Smooth muscle cell (in vitro differentiated cells): ENCODE results near the gene NF1. TPM values are rescaled to one million over a fixed set of nuclear protein-coding genes. Genes with fewer than 3 reads are reported as not detected.

Experiments used
- DNase-seq: peaks from one replicate; lab custom pipeline; 2025; ENCODE audit not compliant: unreplicated experiment; lab: John Stamatoyannopoulos, UW
- H2AFZ ChIP-seq: fragments of 200-600 bp; sonication (generic); 2 replicates; pipeline ENCODE4 v1.6.0; 2016; ENCODE audit warnings: antibody characterized with exemption, low read depth, mild to moderate bottlenecking
- H3F3A ChIP-seq: fragments of 200-600 bp; sonication (generic); 2 replicates; pipeline ENCODE4 v1.6.0; 2017; ENCODE audit warnings: antibody characterized with exemption, low read depth
- H3K27ac ChIP-seq: fragments of 200-600 bp; sonication (generic); 2 replicates; pipeline ENCODE4 v1.5.1; 2016; ENCODE audit warnings: low read depth, mild to moderate bottlenecking
- H3K27me3 ChIP-seq: fragments of 200-600 bp; sonication (generic); 2 replicates; pipeline ENCODE4 v1.6.1; 2016; ENCODE audit warnings: low read depth, mild to moderate bottlenecking
- H3K36me3 ChIP-seq: fragments of 200-600 bp; sonication (generic); 2 replicates; pipeline ENCODE4 v1.5.1; 2016; ENCODE audit warnings: low read depth
- H3K4me1 ChIP-seq: fragments of 200-600 bp; sonication (generic); 2 replicates; pipeline ENCODE4 v1.5.1; 2016; ENCODE audit warnings: low read depth
- H3K4me2 ChIP-seq: fragments of 200-600 bp; sonication (generic); 2 replicates; pipeline ENCODE4 v1.6.0; 2016; ENCODE audit warnings: mild to moderate bottlenecking
- H3K4me3 ChIP-seq: fragments of 200-600 bp; sonication (generic); 2 replicates; pipeline ENCODE4 v1.5.1; 2016; ENCODE audit warnings: mild to moderate bottlenecking
- H3K79me2 ChIP-seq: fragments of 200-600 bp; sonication (generic); 2 replicates; pipeline ENCODE4 v1.6.0; 2016; ENCODE audit warnings: low read depth, mild to moderate bottlenecking
- H3K9ac ChIP-seq: fragments of 200-600 bp; sonication (generic); 2 replicates; pipeline ENCODE4 v1.6.0; 2016; ENCODE audit warnings: low read depth
- H3K9me3 ChIP-seq: fragments of 200-600 bp; sonication (generic); replicated peaks from 2 replicates; pipeline ENCODE4 v1.5.1; 2016; ENCODE audit warnings: low read depth
- H4K20me1 ChIP-seq: fragments of 200-600 bp; sonication (generic); 2 replicates; pipeline ENCODE4 v1.6.0; 2016; ENCODE audit warnings: low read depth
- CTCF ChIP-seq: fragments of 200-600 bp; sonication (generic); IDR thresholded peaks from 2 replicates; pipeline ENCODE4 v1.5.1; 2017; ENCODE audit warnings: borderline replicate concordance, mild to moderate bottlenecking, antibody characterized with exemption; ENCODE audit not compliant: insufficient read depth, poor library complexity, severe bottlenecking
- WGBS: methylation state at CpG from one replicate; pipeline ENCODE4 v1.1.7; 2016; ENCODE audit warnings: low lambda C conversion rate; 5-methylcytosine and 5-hydroxymethylcytosine counted together
- polyA plus RNA-seq: library from polyadenylated mRNA; unstranded; fragments of >200 nt; fragmentation: Nextera tagmentation; extraction: Ambion mirVana; gene quantifications from 2 replicates; pipeline ENCODE4 v1.2.1, GENCODE V29; 2016
- total RNA-seq: library from RNA; depleted of rRNA; stranded (reverse); fragments of >200 nt; gene quantifications from 2 replicates; pipeline ENCODE4 v1.2.3, GENCODE V29; 2014

NF1 gene
- total and polyA plus RNA-seq, 2 experiments from 2014 or later = 7.6 to 74.3 TPM

DNA sequence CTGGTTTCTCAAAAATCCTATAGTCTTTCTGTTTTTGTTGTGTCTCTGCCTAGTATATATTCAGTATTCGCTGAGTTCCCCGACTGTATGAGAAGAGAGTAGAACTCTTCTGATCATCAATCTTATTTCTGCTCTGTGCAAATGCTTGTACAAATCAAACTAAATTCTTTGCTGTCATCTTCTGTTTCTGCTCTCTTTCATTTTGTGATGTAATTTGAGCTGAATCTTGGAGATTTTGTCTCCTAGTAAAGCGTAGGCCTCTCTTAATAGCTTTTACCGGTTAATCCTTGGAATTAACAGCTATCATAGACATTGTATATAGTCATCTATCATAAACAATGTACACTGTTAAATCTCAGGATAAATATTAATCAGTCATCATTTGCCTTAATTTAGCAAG, 140.3 kb downstream of the NF1 start:
- H3K36me3 ChIP-seq = peaks cover 15% of the 10 kb centered on the region
- H3K4me1 ChIP-seq = no peaks in the 10 kb centered on the region
- H3K27ac ChIP-seq = no peak overlapping the region
- H3K4me3 ChIP-seq = no peak overlapping the region
- no peak overlapping the region for H2AFZ ChIP-seq
- no peak overlapping the region for H3K4me2 ChIP-seq
- no peak for TF ChIP-seq CTCF
- H3K79me2 ChIP-seq = no peaks in the 10 kb centered on the region
- H4K20me1 ChIP-seq = no peaks in the 10 kb centered on the region
- no peaks in the 10 kb centered on the region for H3K27me3 ChIP-seq
- no peaks in the 10 kb centered on the region for H3F3A ChIP-seq
- DNase-seq = no peak
- 75% methylated on average over 4 of the region's 4 CpGs for WGBS
- no peak overlapping the region for H3K9ac ChIP-seq
- no peaks in the 10 kb centered on the region for H3K9me3 ChIP-seq

GRCh38 chr17:31236137-31236536, 141.4 kb downstream of the NF1 start:
- Histone ChIP-seq H3K9me3 (no peaks in the 10 kb centered on the region), H3K4me2 (no peak overlapping the region), H4K20me1 (no peaks in the 10 kb centered on the region), H3K4me3 (no peak overlapping the region), H2AFZ (no peak overlapping the region), H3K4me1 (no peaks in the 10 kb centered on the region), H3K27me3 (no peaks in the 10 kb centered on the region), H3K27ac (no peak overlapping the region), H3K9ac (no peak overlapping the region), H3K79me2 (no peaks in the 10 kb centered on the region), H3F3A (no peaks in the 10 kb centered on the region), H3K36me3 (peaks cover 15% of the 10 kb centered on the region)
- 96% methylated on average over 3 of the region's 3 CpGs for WGBS
- DNase-seq = no peak
- no peak for TF ChIP-seq CTCF

DNA sequence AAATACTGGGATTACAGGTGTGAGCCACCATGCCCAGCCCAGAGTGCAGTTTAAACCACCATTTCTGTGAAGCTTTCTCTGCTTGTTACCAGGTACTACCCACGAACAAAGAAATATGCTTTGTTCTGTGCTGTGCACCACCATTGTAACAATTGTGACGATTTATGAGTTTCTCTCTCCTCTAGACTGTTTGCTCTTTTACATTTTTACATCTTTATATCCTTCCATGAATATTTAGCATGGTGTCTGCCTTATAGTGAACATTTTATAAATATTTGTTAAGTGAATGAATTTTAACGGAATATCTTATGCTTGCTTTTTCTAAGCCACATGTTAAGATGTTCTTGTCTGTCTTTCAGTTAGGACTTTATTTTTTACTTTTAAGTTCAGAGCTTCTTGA, 141.9 kb downstream of the NF1 start:
- Histone ChIP-seq H3K27ac (no peak overlapping the region), H2AFZ (no peak overlapping the region), H3K4me2 (no peak overlapping the region), H3K4me1 (no peaks in the 10 kb centered on the region), H4K20me1 (no peaks in the 10 kb centered on the region), H3F3A (no peaks in the 10 kb centered on the region), H3K9me3 (no peaks in the 10 kb centered on the region), H3K36me3 (peaks cover 19% of the 10 kb centered on the region), H3K4me3 (no peak overlapping the region), H3K79me2 (no peaks in the 10 kb centered on the region), H3K9ac (no peak overlapping the region), H3K27me3 (no peaks in the 10 kb centered on the region)
- WGBS = 95% methylated on average over 3 of the region's 3 CpGs
- TF ChIP-seq CTCF = no peak
- no peak for DNase-seq

GRCh38 chr17:31241116-31241515, 146.3 kb downstream of the NF1 start:
- over 99% methylated on average over 4 of the region's 4 CpGs for WGBS

More at GRCh38 chr17:31241116-31241515, 146.3 kb downstream of the NF1 start:
- no peak for TF ChIP-seq CTCF
- Histone ChIP-seq H3K79me2 (no peaks in the 10 kb centered on the region), H3K9me3 (no peaks in the 10 kb centered on the region), H2AFZ (no peak overlapping the region), H3K4me1 (no peaks in the 10 kb centered on the region), H3K27me3 (no peaks in the 10 kb centered on the region), H3K36me3 (peaks cover 18% of the 10 kb centered on the region), H3F3A (no peaks in the 10 kb centered on the region), H3K4me2 (no peak overlapping the region), H3K4me3 (no peak overlapping the region), H4K20me1 (no peaks in the 10 kb centered on the region), H3K27ac (no peak overlapping the region), H3K9ac (no peak overlapping the region)
- no peak for DNase-seq
